Thyroid gland (tissue), 4 donors: ENCODE data around the gene NKD1. TPM values are rescaled to one million over a fixed set of nuclear protein-coding genes. Genes with fewer than 3 reads are reported as not detected.

ENCODE experiments used
- DNase-seq, 2 donors: peaks; one replicate each; pipeline ENCODE4 v3.0.0-alpha.2; 2019
- H3K27ac ChIP-seq, 3 donors: fragments of 200-600 bp; sonication (generic); 1 replicate in 2 of 3; 2 replicates in 1 of 3; pipeline ENCODE4 v1.5.1; 2016 to 2019; ENCODE audit warnings: mild to moderate bottlenecking in 1 of 3, moderate library complexity in 1 of 3
- H3K27me3 ChIP-seq: fragments of 200-600 bp; sonication (generic); one replicate; pipeline ENCODE4 v1.5.1; 2019
- H3K36me3 ChIP-seq, 2 donors: fragments of 200-600 bp; sonication (generic); one replicate each; pipeline ENCODE4 v1.5.1; 2016 to 2019
- H3K4me1 ChIP-seq, 2 donors: fragments of 200-600 bp; sonication (generic); one replicate each; pipeline ENCODE4 v1.5.1; 2017 to 2019
- H3K4me3 ChIP-seq, 3 donors: fragments of 200-600 bp; sonication (generic); replicated peaks in 1 of 3; 1 replicate in 2 of 3; 2 replicates in 1 of 3; pipeline ENCODE4 v1.5.1; 2016; ENCODE audit warnings: mild to moderate bottlenecking in 1 of 3
- H3K9me3 ChIP-seq: fragments of 200-600 bp; sonication (generic); one replicate; pipeline ENCODE4 v1.5.1; 2017
- CTCF ChIP-seq, 6 experiments: fragments of 200-600 bp in 3 of 6; fragments of 450-650 bp in 3 of 6; sonication (generic) in 3 of 6; IDR thresholded peaks; one replicate each; pipeline ENCODE4 v1.5.1; 2016 to 2019; ENCODE audit warnings: antibody characterized with exemption in 6 of 6, mild to moderate bottlenecking in 2 of 6, inconsistent platforms in 1 of 6, moderate library complexity in 1 of 6
- POLR2A ChIP-seq, 2 donors: fragments of 450-650 bp; IDR thresholded peaks; one replicate each; pipeline ENCODE4 v1.6.1; 2017; ENCODE audit warnings: antibody characterized with exemption in 2 of 2, mild to moderate bottlenecking in 2 of 2, moderate library complexity in 1 of 2
- WGBS, 2 donors: methylation state at CpG; one replicate each; pipeline ENCODE4 v1.1.5; 2017; 5-methylcytosine and 5-hydroxymethylcytosine counted together
- intact Hi-C: fragments of 100-400 bp; cut with DNase I; formaldehyde crosslinking; loops from one replicate; pipeline ENCODE4 v1.15.1; 2023
- total RNA-seq, 4 donors: library from RNA; depleted of rRNA; stranded (reverse); fragments of >200 nt; gene quantifications; one replicate each; pipeline ENCODE4 v1.2.3, GENCODE V29; 2016

Gene NKD1
- total RNA-seq, 4 donors from 2014 or later, result 0.63 to 13.8 (median 1.1) TPM

- 93 to 95% methylated on average over 5 of the region's 5 CpGs for WGBS, 2 donors
Observed at GRCh38 chr16:50565428-50565827, 17.2 kb downstream of the NKD1 start.

GRCh38 chr16:50566014-50566962 is 18.1 kb downstream of the NKD1 start:
- no peaks in the 10 kb centered on the region for H3K9me3 ChIP-seq
- H3K36me3 ChIP-seq, result no peaks in the 10 kb centered on the region
- no peaks in the 10 kb centered on the region for H3K27me3 ChIP-seq
- H3K4me3 ChIP-seq, result no peak overlapping the region
- H3K4me1 ChIP-seq, result no peaks in the 10 kb centered on the region
- 80 to 85% methylated on average over 7 of the region's 7 CpGs for WGBS, 2 donors
- DNase-seq, result no peak
- H3K27ac ChIP-seq, result no peak overlapping the region
- TF ChIP-seq POLR2A (IDR thresholded peaks at IDR 0.05) (no peak), CTCF (IDR thresholded peaks at IDR 0.05) (no peak)
- intact Hi-C loops, result no loop called here

More at GRCh38 chr16:50565428-50565827, 17.2 kb downstream of the NKD1 start:
- H3K36me3 ChIP-seq, result no peaks in the 10 kb centered on the region
- H3K9me3 ChIP-seq, result no peaks in the 10 kb centered on the region
- no peak for DNase-seq
- no peak overlapping the region for H3K27ac ChIP-seq
- intact Hi-C loops, result no loop called here
- H3K4me3 ChIP-seq, result no peak overlapping the region
- no peaks in the 10 kb centered on the region for H3K27me3 ChIP-seq
- TF ChIP-seq POLR2A (IDR thresholded peaks at IDR 0.05), result no peak
- no peak for TF ChIP-seq CTCF (IDR thresholded peaks at IDR 0.05)
- no peaks in the 10 kb centered on the region for H3K4me1 ChIP-seq

DNA sequence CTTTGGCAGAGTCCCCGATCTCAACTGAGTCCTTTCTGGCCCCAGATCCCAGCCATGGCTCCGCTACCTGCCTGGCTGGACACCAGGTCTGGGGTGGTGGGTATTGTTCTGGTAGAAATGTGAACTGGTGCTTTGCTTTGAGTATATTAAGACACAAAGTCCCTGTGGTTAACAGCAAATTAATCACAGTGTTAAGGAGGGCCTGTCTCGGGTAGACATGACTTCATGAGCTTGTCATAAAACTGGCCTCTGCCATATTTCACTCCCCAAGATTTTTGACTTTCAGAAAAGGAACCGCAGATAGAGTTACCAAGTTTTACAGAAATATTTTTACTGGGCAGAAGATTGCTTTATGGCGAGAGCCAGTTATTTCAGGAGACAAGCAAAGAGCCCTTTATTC is 19.5 kb downstream of the NKD1 start:
- no peak overlapping the region for H3K27ac ChIP-seq
- H3K4me3 ChIP-seq, result no peak overlapping the region
- no peaks in the 10 kb centered on the region for H3K4me1 ChIP-seq

DNA sequence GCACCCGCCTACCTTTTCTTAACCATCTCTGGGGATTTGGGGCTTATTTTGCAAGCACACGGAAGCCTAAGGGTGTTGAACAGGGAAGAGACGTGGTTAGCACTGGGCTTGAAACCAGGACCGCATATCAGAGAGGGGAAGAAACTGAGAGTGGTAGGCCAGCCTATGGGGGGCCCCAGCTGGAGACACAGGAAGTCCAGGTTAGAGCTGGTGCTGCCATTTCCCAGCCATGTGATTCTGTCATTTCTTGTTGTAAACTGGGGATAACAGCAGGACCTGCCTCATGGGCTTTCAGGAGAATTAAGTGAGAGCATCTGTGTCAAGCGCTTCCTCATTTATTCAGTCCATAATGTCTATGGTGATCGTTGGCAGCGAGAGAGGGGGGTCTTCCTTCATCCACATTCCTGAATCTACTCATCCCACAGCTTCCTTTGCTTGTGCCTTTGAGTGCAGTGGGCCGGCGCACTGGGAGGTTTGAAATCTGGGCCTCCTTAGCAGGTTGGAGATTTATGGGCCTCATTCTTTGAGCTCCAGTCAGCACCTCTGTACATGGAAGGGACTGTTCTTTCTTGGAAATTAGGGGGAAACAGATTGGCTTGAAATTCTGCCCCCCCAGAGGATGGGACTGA is 20.1 kb downstream of the NKD1 start:
- DNase-seq, result no peak
- no peaks in the 10 kb centered on the region for H3K4me1 ChIP-seq
- intact Hi-C loops, result no loop called here
- H3K9me3 ChIP-seq, result no peaks in the 10 kb centered on the region
- no peaks in the 10 kb centered on the region for H3K36me3 ChIP-seq
- H3K4me3 ChIP-seq, result no peak overlapping the region
- WGBS, 2 donors, result 77 to 86% methylated on average over 9 of the region's 9 CpGs
- no peak overlapping the region for H3K27ac ChIP-seq
- H3K27me3 ChIP-seq, result no peaks in the 10 kb centered on the region
- TF ChIP-seq POLR2A (IDR thresholded peaks at IDR 0.05), result no peak
- no peak for TF ChIP-seq CTCF (IDR thresholded peaks at IDR 0.05)

More for the DNA sequence above, 19.5 kb downstream of the NKD1 start:
- no peak for TF ChIP-seq POLR2A (IDR thresholded peaks at IDR 0.05)
- no peak for TF ChIP-seq CTCF (IDR thresholded peaks at IDR 0.05)
- Histone ChIP-seq H3K36me3 (no peaks in the 10 kb centered on the region), H3K9me3 (no peaks in the 10 kb centered on the region), H3K27me3 (no peaks in the 10 kb centered on the region)
- 84 to 90% methylated on average over 5 of the region's 5 CpGs for WGBS, 2 donors
- no peak for DNase-seq
- intact Hi-C loops, result no loop called here

GRCh38 chr16:50570354-50570753 is 22.2 kb downstream of the NKD1 start:
- DNase-seq, result no peak
- 93 to 94% methylated on average over 7 of the region's 7 CpGs for WGBS, 2 donors
- no peaks in the 10 kb centered on the region for H3K36me3 ChIP-seq
- no peak overlapping the region for H3K27ac ChIP-seq
- H3K9me3 ChIP-seq, result no peaks in the 10 kb centered on the region
- no peak overlapping the region for H3K4me3 ChIP-seq
- peaks cover 5% of the 10 kb centered on the region in 2 donors for H3K4me1 ChIP-seq
- intact Hi-C loops, result no loop called here
- TF ChIP-seq POLR2A (IDR thresholded peaks at IDR 0.05) (no peak), CTCF (IDR thresholded peaks at IDR 0.05) (no peak)
- no peaks in the 10 kb centered on the region for H3K27me3 ChIP-seq
